ENCODE measurements around the gene FAM43A.

DNA sequence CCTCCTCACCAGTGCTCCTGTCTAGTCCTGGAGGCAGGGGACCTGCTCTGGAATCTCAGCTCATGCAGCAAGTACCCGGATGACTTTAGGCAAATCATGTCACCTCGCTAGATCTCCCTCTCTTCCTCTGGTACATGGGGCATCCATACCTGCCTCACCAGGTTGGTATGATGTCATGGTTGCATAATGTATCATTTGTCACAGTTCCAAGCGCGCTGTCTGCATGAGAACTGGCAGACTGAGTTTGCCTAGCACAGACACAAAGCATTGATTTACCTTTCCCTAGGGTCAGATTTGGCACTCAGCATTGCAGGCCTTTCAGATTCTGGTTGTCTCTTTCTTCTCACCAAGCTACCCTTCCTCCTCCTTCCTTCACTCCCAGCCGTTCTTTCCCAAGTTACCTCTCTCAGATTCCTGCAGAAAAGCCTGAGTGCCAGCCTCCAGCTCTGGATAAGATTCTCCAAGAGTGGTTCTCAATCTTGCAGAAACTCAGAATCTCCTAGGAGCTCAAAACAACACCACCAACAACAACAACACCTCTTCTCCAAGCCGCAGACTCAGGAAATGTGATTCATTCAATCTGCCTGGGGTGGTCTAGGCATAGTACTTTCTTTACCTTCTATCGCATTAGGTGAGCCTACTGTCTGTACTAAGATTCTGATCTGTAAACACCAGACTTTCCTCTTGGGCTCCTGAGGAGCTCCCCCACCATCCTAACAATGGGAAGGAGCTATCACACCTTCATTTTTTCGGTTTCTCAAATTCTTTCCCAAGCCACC, 29.5 kb downstream of the FAM43A start:
- TF ChIP-seq, protein P1, sequence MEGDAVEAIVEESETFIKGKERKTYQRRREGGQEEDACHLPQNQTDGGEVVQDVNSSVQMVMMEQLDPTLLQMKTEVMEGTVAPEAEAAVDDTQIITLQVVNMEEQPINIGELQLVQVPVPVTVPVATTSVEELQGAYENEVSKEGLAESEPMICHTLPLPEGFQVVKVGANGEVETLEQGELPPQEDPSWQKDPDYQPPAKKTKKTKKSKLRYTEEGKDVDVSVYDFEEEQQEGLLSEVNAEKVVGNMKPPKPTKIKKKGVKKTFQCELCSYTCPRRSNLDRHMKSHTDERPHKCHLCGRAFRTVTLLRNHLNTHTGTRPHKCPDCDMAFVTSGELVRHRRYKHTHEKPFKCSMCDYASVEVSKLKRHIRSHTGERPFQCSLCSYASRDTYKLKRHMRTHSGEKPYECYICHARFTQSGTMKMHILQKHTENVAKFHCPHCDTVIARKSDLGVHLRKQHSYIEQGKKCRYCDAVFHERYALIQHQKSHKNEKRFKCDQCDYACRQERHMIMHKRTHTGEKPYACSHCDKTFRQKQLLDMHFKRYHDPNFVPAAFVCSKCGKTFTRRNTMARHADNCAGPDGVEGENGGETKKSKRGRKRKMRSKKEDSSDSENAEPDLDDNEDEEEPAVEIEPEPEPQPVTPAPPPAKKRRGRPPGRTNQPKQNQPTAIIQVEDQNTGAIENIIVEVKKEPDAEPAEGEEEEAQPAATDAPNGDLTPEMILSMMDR (conservative IDR thresholded peaks at IDR 0.05; ENCODE audit: low read length) = no peak
- TF ChIP-seq EZH2phosphoT487 (IDR thresholded peaks at IDR 0.05; ENCODE audit: borderline replicate concordance, low read depth, low read length) = no peak

All from OCI-LY7 (cell line).